ENCODE measurements around the gene MEGF9. TPM values are rescaled to one million over a fixed set of nuclear protein-coding genes. Genes with fewer than 3 reads are reported as not detected.

MEGF9 gene
- polyA plus RNA-seq, 1 of the 3 experiments (the other 2 are of a cell fraction): 1.8 TPM

DNA sequence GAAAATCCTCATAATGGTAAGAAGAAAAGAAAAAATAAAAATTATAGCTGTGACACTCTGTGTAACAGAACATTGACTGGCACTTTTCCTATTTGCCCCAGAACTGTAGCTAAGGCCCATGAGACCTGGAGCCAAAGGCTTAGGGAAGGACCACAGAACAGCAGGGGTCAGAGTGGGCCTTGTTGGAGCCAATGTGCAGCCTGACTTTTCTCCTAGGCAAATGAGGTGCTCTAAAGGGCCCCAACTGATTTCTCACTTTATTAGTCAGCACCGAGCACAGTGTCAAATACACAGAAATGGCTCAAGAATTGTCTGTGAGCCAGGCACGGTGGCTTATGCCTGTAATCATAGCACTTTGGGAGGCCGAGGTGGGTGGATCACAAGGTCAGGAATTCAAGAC is 4.0 kb upstream of the MEGF9 start:
- Histone ChIP-seq H3F3A (replicated peaks; ENCODE audit: insufficient read depth) (peaks cover 10% of the 10 kb centered on the region), H3K27ac (ENCODE audit: low read depth in 2 of 2, low read length in 1 of 2) (no peak overlapping the region), H3K4me2 (no peak overlapping the region), H3K79me2 (ENCODE audit: insufficient read depth) (peaks cover 5% of the 10 kb centered on the region), H3K4me1 (ENCODE audit: control insufficient read depth in 1 of 2, insufficient read depth in 2 of 2, low read depth in 1 of 2, low read length in 1 of 2) (peaks cover 7 to 11% of the 10 kb centered on the region in 2 experiments; a peak in 2 of 4 replicates), H3K9ac (no peak overlapping the region), H2AFZ (ENCODE audit: low read depth) (no peak overlapping the region), H3K36me3 (replicated peaks in 1 of 2; ENCODE audit: control insufficient read depth in 1 of 2, insufficient read depth in 2 of 2, low read length in 1 of 2) (no peaks in the 10 kb centered on the region), H4K20me1 (ENCODE audit: insufficient read depth) (no peaks in the 10 kb centered on the region), H3K4me3 (ENCODE audit: low read depth in 2 of 2, low read length in 1 of 2) (no peak overlapping the region), H3K9me2 (no peaks in the 10 kb centered on the region), H3K27me3 (ENCODE audit: insufficient read depth) (no peaks in the 10 kb centered on the region), H3K9me3 (no peaks in the 10 kb centered on the region)
- WGBS (ENCODE audit: low lambda C conversion rate): 67% methylated on average over 3 of the region's 3 CpGs
- POLR2A ChIA-PET: no interaction called here
- TF ChIP-seq NFIC (IDR thresholded peaks at IDR 0.05; ENCODE audit: borderline replicate concordance) (no peak), FOXM1 (IDR thresholded peaks at IDR 0.05; ENCODE audit: low read depth) (no peak), SMC3 (IDR thresholded peaks at IDR 0.05; ENCODE audit: low read depth, low read length) (no peak), MEF2A (IDR thresholded peaks at IDR 0.05; ENCODE audit: borderline replicate concordance, low read depth) (no peak), RCOR1 (IDR thresholded peaks at IDR 0.05; ENCODE audit: low read length) (no peak), EZH2phosphoT487 (IDR thresholded peaks at IDR 0.05; ENCODE audit: borderline replicate concordance, low read depth) (no peak), NRF1 (IDR thresholded peaks at IDR 0.05; ENCODE audit: low read depth, low read length) (no peak), TEAD4 (IDR thresholded peaks at IDR 0.05; ENCODE audit: borderline replicate concordance, insufficient read depth) (no peak), TAF1 (IDR thresholded peaks at IDR 0.05; ENCODE audit: borderline replicate concordance, low read depth, low read length) (no peak), YY1 (IDR thresholded peaks at IDR 0.05; ENCODE audit: low read depth) (no peak)
- TF ChIP-seq, protein P1, sequence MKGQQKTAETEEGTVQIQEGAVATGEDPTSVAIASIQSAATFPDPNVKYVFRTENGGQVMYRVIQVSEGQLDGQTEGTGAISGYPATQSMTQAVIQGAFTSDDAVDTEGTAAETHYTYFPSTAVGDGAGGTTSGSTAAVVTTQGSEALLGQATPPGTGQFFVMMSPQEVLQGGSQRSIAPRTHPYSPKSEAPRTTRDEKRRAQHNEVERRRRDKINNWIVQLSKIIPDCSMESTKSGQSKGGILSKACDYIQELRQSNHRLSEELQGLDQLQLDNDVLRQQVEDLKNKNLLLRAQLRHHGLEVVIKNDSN (IDR thresholded peaks at IDR 0.05; ENCODE audit: borderline replicate concordance, low read depth): no peak
- TF ChIP-seq, protein P2, sequence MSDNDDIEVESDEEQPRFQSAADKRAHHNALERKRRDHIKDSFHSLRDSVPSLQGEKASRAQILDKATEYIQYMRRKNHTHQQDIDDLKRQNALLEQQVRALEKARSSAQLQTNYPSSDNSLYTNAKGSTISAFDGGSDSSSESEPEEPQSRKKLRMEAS (IDR thresholded peaks at IDR 0.05; ENCODE audit: low read depth): no peak
- TF ChIP-seq, protein P3, sequence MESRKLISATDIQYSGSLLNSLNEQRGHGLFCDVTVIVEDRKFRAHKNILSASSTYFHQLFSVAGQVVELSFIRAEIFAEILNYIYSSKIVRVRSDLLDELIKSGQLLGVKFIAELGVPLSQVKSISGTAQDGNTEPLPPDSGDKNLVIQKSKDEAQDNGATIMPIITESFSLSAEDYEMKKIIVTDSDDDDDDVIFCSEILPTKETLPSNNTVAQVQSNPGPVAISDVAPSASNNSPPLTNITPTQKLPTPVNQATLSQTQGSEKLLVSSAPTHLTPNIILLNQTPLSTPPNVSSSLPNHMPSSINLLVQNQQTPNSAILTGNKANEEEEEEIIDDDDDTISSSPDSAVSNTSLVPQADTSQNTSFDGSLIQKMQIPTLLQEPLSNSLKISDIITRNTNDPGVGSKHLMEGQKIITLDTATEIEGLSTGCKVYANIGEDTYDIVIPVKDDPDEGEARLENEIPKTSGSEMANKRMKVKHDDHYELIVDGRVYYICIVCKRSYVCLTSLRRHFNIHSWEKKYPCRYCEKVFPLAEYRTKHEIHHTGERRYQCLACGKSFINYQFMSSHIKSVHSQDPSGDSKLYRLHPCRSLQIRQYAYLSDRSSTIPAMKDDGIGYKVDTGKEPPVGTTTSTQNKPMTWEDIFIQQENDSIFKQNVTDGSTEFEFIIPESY (IDR thresholded peaks at IDR 0.05; ENCODE audit: borderline replicate concordance, low read depth): no peak
- CTCF ChIA-PET: interaction anchor here (1.2 to 2.0 kb wide), 2 partner anchors 98 to 187 kb away, joined by 3 to 8 read pairs; no protein-coding TSS in a partner anchor
- DNase-seq: no peak

DNA sequence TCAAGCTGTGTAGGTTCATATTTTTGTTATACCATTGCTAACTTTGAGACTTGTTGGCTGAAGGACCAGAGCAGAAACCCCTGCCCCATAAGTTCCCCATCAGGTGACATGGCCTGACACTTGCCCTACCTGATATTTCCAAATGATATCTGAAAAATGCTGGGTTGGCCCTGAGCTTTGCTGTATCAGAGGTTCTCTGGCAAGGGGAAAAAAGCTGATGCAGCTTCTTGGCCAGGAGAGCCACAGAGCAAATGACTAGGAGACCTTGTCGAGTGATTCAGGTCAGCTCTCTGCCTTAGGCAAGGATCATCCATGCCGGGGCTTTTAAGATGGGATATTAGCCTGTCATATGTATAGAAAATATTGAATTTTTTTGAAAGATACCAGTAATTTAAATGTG is 2.9 kb upstream of the MEGF9 start:
- Histone ChIP-seq H3K4me3 (ENCODE audit: low read depth in 2 of 2, low read length in 1 of 2) (no peak overlapping the region), H3K9ac (no peak overlapping the region), H3K27ac (ENCODE audit: low read depth in 2 of 2, low read length in 1 of 2) (no peak overlapping the region), H3K9me2 (no peaks in the 10 kb centered on the region), H3K4me2 (no peak overlapping the region), H3K9me3 (no peaks in the 10 kb centered on the region), H3K4me1 (ENCODE audit: control insufficient read depth in 1 of 2, insufficient read depth in 2 of 2, low read depth in 1 of 2, low read length in 1 of 2) (peaks cover 7 to 11% of the 10 kb centered on the region in 2 experiments; a peak in 3 of 4 replicates), H3K79me2 (ENCODE audit: insufficient read depth) (peaks cover 11% of the 10 kb centered on the region), H2AFZ (ENCODE audit: low read depth) (no peak overlapping the region), H3F3A (replicated peaks; ENCODE audit: insufficient read depth) (peaks cover 10% of the 10 kb centered on the region), H3K27me3 (ENCODE audit: insufficient read depth) (no peaks in the 10 kb centered on the region), H3K36me3 (replicated peaks in 1 of 2; ENCODE audit: control insufficient read depth in 1 of 2, insufficient read depth in 2 of 2, low read length in 1 of 2) (no peaks in the 10 kb centered on the region), H4K20me1 (ENCODE audit: insufficient read depth) (no peaks in the 10 kb centered on the region)
- TF ChIP-seq EZH2phosphoT487 (IDR thresholded peaks at IDR 0.05; ENCODE audit: borderline replicate concordance, low read depth) (no peak), FOSL2 (IDR thresholded peaks at IDR 0.05; ENCODE audit: borderline replicate concordance, low read depth) (no peak), SIN3A (IDR thresholded peaks at IDR 0.05; ENCODE audit: borderline replicate concordance, low read depth, low read length) (no peak), SMC3 (IDR thresholded peaks at IDR 0.05; ENCODE audit: low read depth, low read length) (no peak), MXI1 (IDR thresholded peaks at IDR 0.05; ENCODE audit: low read depth, low read length) (no peak), GABPA (IDR thresholded peaks at IDR 0.05; ENCODE audit: low read depth) (no peak), MEF2A (IDR thresholded peaks at IDR 0.05; ENCODE audit: borderline replicate concordance, low read depth) (no peak)
- TF ChIP-seq, protein P4, sequence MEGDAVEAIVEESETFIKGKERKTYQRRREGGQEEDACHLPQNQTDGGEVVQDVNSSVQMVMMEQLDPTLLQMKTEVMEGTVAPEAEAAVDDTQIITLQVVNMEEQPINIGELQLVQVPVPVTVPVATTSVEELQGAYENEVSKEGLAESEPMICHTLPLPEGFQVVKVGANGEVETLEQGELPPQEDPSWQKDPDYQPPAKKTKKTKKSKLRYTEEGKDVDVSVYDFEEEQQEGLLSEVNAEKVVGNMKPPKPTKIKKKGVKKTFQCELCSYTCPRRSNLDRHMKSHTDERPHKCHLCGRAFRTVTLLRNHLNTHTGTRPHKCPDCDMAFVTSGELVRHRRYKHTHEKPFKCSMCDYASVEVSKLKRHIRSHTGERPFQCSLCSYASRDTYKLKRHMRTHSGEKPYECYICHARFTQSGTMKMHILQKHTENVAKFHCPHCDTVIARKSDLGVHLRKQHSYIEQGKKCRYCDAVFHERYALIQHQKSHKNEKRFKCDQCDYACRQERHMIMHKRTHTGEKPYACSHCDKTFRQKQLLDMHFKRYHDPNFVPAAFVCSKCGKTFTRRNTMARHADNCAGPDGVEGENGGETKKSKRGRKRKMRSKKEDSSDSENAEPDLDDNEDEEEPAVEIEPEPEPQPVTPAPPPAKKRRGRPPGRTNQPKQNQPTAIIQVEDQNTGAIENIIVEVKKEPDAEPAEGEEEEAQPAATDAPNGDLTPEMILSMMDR (IDR thresholded peaks at IDR 0.05): no peak
- TF ChIP-seq, protein P3 (IDR thresholded peaks at IDR 0.05; ENCODE audit: borderline replicate concordance, low read depth): no peak
- TF ChIP-seq, protein P5, sequence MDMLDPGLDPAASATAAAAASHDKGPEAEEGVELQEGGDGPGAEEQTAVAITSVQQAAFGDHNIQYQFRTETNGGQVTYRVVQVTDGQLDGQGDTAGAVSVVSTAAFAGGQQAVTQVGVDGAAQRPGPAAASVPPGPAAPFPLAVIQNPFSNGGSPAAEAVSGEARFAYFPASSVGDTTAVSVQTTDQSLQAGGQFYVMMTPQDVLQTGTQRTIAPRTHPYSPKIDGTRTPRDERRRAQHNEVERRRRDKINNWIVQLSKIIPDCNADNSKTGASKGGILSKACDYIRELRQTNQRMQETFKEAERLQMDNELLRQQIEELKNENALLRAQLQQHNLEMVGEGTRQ (IDR thresholded peaks at IDR 0.05; ENCODE audit: borderline replicate concordance, low read depth, low read length): no peak
- CTCF ChIA-PET: interaction anchor here (0.9 to 2.0 kb wide), 3 partner anchors 97 to 222 kb away, joined by 3 to 8 read pairs (median 3); no protein-coding TSS in a partner anchor
- POLR2A ChIA-PET: no interaction called here
- 95% methylated on average over 2 of the region's 2 CpGs for WGBS (ENCODE audit: low lambda C conversion rate)
- no peak for DNase-seq

All from SK-N-SH (cell line).